ENCODE results near the gene KCNK17. TPM values are rescaled to one million over a fixed set of nuclear protein-coding genes. Genes with fewer than 3 reads are reported as not detected.

The KCNK17 gene
- total RNA-seq, 1 donor from 2014 or later = 3.7 TPM

GRCh38 chr6:39313526-39314272 lies 520 bp downstream of the KCNK17 start:
- intact Hi-C loops (cut with DNase I) = no loop called here
- peak overlapping the region; percentile 41 for H3K4me3 ChIP-seq

GRCh38 chr6:39312912-39313525 lies 1.2 kb downstream of the KCNK17 start:
- DNase-seq = no peak
- H3K4me1 ChIP-seq = peaks cover 12% of the 10 kb centered on the region
- H3K27ac ChIP-seq = no peak overlapping the region
- ATAC-seq = no peak
- no peak for TF ChIP-seq CTCF (IDR thresholded peaks at IDR 0.05)
- H3K4me3 ChIP-seq = peak overlapping the region; percentile 41
- no peaks in the 10 kb centered on the region for H3K9me3 ChIP-seq
- H3K27me3 ChIP-seq = peaks cover 22% of the 10 kb centered on the region
- H3K36me3 ChIP-seq = no peaks in the 10 kb centered on the region
- intact Hi-C loops (cut with DNase I) = no loop called here

More at GRCh38 chr6:39313526-39314272, 520 bp downstream of the KCNK17 start:
- ATAC-seq (peak; percentile 15), DNase-seq (no peak)
- no peak overlapping the region for H3K27ac ChIP-seq
- no peaks in the 10 kb centered on the region for H3K9me3 ChIP-seq
- H3K4me1 ChIP-seq = peaks cover 12% of the 10 kb centered on the region
- peaks cover 22% of the 10 kb centered on the region for H3K27me3 ChIP-seq
- H3K36me3 ChIP-seq = no peaks in the 10 kb centered on the region
- no peak for TF ChIP-seq CTCF (IDR thresholded peaks at IDR 0.05)

GRCh38 chr6:39310542-39310941 lies 3.7 kb downstream of the KCNK17 start:
- intact Hi-C loops (cut with DNase I) = no loop called here
- ATAC-seq = no peak

GRCh38 chr6:39309942-39310531 lies 4.2 kb downstream of the KCNK17 start:
- intact Hi-C loops (cut with DNase I) = no loop called here
- Histone ChIP-seq H3K4me3 (no peak overlapping the region), H3K27me3 (peaks cover 22% of the 10 kb centered on the region), H3K4me1 (peaks cover 12% of the 10 kb centered on the region), H3K9me3 (no peaks in the 10 kb centered on the region), H3K36me3 (no peaks in the 10 kb centered on the region), H3K27ac (no peak overlapping the region)
- ATAC-seq = peak; percentile 87
- DNase-seq = peak; percentile 85
- peak; percentile 87 for TF ChIP-seq CTCF (IDR thresholded peaks at IDR 0.05)

More at GRCh38 chr6:39310542-39310941, 3.7 kb downstream of the KCNK17 start:
- TF ChIP-seq CTCF (IDR thresholded peaks at IDR 0.05) = no peak
- DNase-seq = no peak
- Histone ChIP-seq H3K36me3 (no peaks in the 10 kb centered on the region), H3K4me1 (peaks cover 12% of the 10 kb centered on the region), H3K4me3 (no peak overlapping the region), H3K27ac (no peak overlapping the region), H3K9me3 (no peaks in the 10 kb centered on the region), H3K27me3 (peaks cover 22% of the 10 kb centered on the region)

- Histone ChIP-seq H3K27me3 (no peaks in the 10 kb centered on the region), H3K27ac (no peak overlapping the region), H3K4me1 (peaks cover 6% of the 10 kb centered on the region), H3K36me3 (no peaks in the 10 kb centered on the region), H3K4me3 (no peak overlapping the region), H3K9me3 (no peaks in the 10 kb centered on the region)
- intact Hi-C loops (cut with DNase I) = no loop called here
- no peak for TF ChIP-seq CTCF (IDR thresholded peaks at IDR 0.05)
- ATAC-seq = no peak
- DNase-seq = no peak
Measured at GRCh38 chr6:39307462-39307861, 6.8 kb downstream of the KCNK17 start.
